DND-41 (cell line): ENCODE measurements around the gene KAZALD1.

Experiments
- ATAC-seq: fragments of 200-7000 bp; cut with Tn5 transposase; 3 replicates; pipeline ENCODE4 v1.9.1; 2021; ENCODE audit warnings: low read depth; ENCODE audit not compliant: insufficient read depth
- DNase-seq: peaks from one replicate; pipeline ENCODE4 v3.0.0-alpha.2; 2020
- H2AFZ ChIP-seq: 2 replicates; pipeline ENCODE4 v1.6.0; 2012; ENCODE audit warnings: low read depth, low read length
- H3K27ac ChIP-seq: 2 replicates; pipeline ENCODE4 v1.5.1; 2012; ENCODE audit warnings: low read length, inconsistent platforms
- H3K27me3 ChIP-seq: fragments of 200-600 bp; sonication (generic); 2 replicates; pipeline ENCODE4 v1.6.0; 2012; ENCODE audit warnings: low read length, mild to moderate bottlenecking, inconsistent platforms; ENCODE audit not compliant: insufficient read depth, poor library complexity
- H3K36me3 ChIP-seq: 2 replicates; pipeline ENCODE4 v1.5.1; 2012; ENCODE audit warnings: low read length, inconsistent platforms; ENCODE audit not compliant: insufficient read depth
- H3K4me1 ChIP-seq: 2 replicates; pipeline ENCODE4 v1.5.1; 2012; ENCODE audit warnings: mild to moderate bottlenecking, low read length; ENCODE audit not compliant: insufficient read depth
- H3K4me2 ChIP-seq: 2 replicates; pipeline ENCODE4 v1.6.0; 2012; ENCODE audit warnings: mild to moderate bottlenecking, moderate library complexity, low read length, inconsistent platforms; ENCODE audit not compliant: insufficient read depth
- H3K4me3 ChIP-seq, 2 experiments: fragments of 200-600 bp in 1 of 2; shearing (Covaris generic) in 1 of 2; 2 replicates each; pipeline ENCODE4 v1.5.1; 2012 to 2016; ENCODE audit warnings: inconsistent platforms in 2 of 2, low read length in 2 of 2, mild to moderate bottlenecking in 2 of 2, low read depth in 1 of 2, moderate library complexity in 1 of 2
- H3K79me2 ChIP-seq: 2 replicates; pipeline ENCODE4 v1.6.0; 2012; ENCODE audit warnings: low read length, inconsistent platforms; ENCODE audit not compliant: insufficient read depth
- H3K9ac ChIP-seq: 2 replicates; pipeline ENCODE4 v1.6.0; 2012; ENCODE audit warnings: low read depth, mild to moderate bottlenecking, inconsistent platforms, low read length, moderate library complexity
- H3K9me3 ChIP-seq: 2 replicates; pipeline ENCODE4 v1.5.1; 2012; ENCODE audit warnings: low read length, moderate library complexity, mild to moderate bottlenecking, inconsistent platforms; ENCODE audit not compliant: insufficient read depth, severe bottlenecking
- H4K20me1 ChIP-seq: 2 replicates; pipeline ENCODE4 v1.6.0; 2012; ENCODE audit warnings: low read length; ENCODE audit not compliant: insufficient read depth
- CTCF ChIP-seq: IDR thresholded peaks from 2 replicates; pipeline ENCODE4 v1.5.1; 2012; ENCODE audit warnings: borderline replicate concordance, low read length, moderate library complexity, mild to moderate bottlenecking; ENCODE audit not compliant: poor library complexity, severe bottlenecking; ENCODE audit errors: extremely low read depth
- EZH2 ChIP-seq: IDR thresholded peaks from 3 replicates; pipeline ENCODE4 v1.6.1; 2012; ENCODE audit warnings: borderline replicate concordance, low read depth, mild to moderate bottlenecking, moderate library complexity, low read length, inconsistent platforms; ENCODE audit not compliant: severe bottlenecking

Gene KAZALD1

GRCh38 chr10:101061624-101062231 lies at the start of gene KAZALD1:
Gene KAZALD1, plus strand, starts transcription at chr10:101061989. Its CDS starts 604 bp downstream, at chr10:101062593.
- Histone ChIP-seq H3K9me3 (no peaks in the 10 kb centered on the region), H4K20me1 (peaks cover 19% of the 10 kb centered on the region), H3K4me2 (peak within 1 kb of the TSS; percentile 77), H2AFZ (peak within 1 kb of the TSS; percentile 97), H3K27ac (peak within 1 kb of the TSS; percentile 99), H3K4me1 (peaks cover 55% of the 10 kb centered on the region), H3K4me3 (peak within 1 kb of the TSS; percentile 67 to 71), H3K79me2 (peaks cover 42% of the 10 kb centered on the region), H3K27me3 (no peaks in the 10 kb centered on the region), H3K36me3 (peaks cover 17% of the 10 kb centered on the region), H3K9ac (peak within 1 kb of the TSS; percentile 92)
- ATAC-seq (no peak), DNase-seq (no peak)
- TF ChIP-seq CTCF (peak; percentile 1), EZH2 (no peak)

GRCh38 chr10:101012525-101013364 lies 49.0 kb upstream of the KAZALD1 start:
- no peaks in the 10 kb centered on the region for H3K9me3 ChIP-seq
- H3K9ac ChIP-seq, result no peak overlapping the region
- H3K4me2 ChIP-seq, result no peak overlapping the region
- ATAC-seq (peak; percentile 91), DNase-seq (peak; percentile 78)
- no peak overlapping the region; the same call in 1 of the 2 replicates for H2AFZ ChIP-seq
- peaks cover 7% of the 10 kb centered on the region for H4K20me1 ChIP-seq
- no peaks in the 10 kb centered on the region for H3K27me3 ChIP-seq
- peak; percentile 89 for TF ChIP-seq CTCF
- TF ChIP-seq EZH2, result no peak
- H3K4me3 ChIP-seq, result no peak overlapping the region
- H3K4me1 ChIP-seq, result peaks cover 7% of the 10 kb centered on the region; the same call in 1 of the 2 replicates
- H3K79me2 ChIP-seq, result no peaks in the 10 kb centered on the region
- no peak overlapping the region for H3K27ac ChIP-seq
- H3K36me3 ChIP-seq, result no peaks in the 10 kb centered on the region

- H2AFZ ChIP-seq, result no peak overlapping the region; the same call in 1 of the 2 replicates
- H4K20me1 ChIP-seq, result peaks cover 7% of the 10 kb centered on the region
- H3K4me1 ChIP-seq, result peaks cover 7% of the 10 kb centered on the region; the same call in 1 of the 2 replicates
- no peaks in the 10 kb centered on the region for H3K36me3 ChIP-seq
- no peak overlapping the region for H3K27ac ChIP-seq
- H3K27me3 ChIP-seq, result no peaks in the 10 kb centered on the region
- no peaks in the 10 kb centered on the region for H3K79me2 ChIP-seq
- no peak overlapping the region for H3K4me3 ChIP-seq
- no peak for ATAC-seq
- no peaks in the 10 kb centered on the region for H3K9me3 ChIP-seq
- no peak overlapping the region for H3K4me2 ChIP-seq
- no peak overlapping the region for H3K9ac ChIP-seq
- no peak for DNase-seq
- TF ChIP-seq CTCF (no peak), EZH2 (no peak)
Observed at GRCh38 chr10:101013365-101013825, 48.4 kb upstream of the KAZALD1 start.
